Endometrium (tissue), 2 donors: ENCODE measurements around the gene TPX2.

Source experiments
- FAIRE-seq: peaks from 2 replicates; lab custom pipeline; 2012; peaks lifted over from hg19 to GRCh38; lab: Jason Lieb, UNC
- donor health status: control.
- donor health status: control.

Gene TPX2

DNA sequence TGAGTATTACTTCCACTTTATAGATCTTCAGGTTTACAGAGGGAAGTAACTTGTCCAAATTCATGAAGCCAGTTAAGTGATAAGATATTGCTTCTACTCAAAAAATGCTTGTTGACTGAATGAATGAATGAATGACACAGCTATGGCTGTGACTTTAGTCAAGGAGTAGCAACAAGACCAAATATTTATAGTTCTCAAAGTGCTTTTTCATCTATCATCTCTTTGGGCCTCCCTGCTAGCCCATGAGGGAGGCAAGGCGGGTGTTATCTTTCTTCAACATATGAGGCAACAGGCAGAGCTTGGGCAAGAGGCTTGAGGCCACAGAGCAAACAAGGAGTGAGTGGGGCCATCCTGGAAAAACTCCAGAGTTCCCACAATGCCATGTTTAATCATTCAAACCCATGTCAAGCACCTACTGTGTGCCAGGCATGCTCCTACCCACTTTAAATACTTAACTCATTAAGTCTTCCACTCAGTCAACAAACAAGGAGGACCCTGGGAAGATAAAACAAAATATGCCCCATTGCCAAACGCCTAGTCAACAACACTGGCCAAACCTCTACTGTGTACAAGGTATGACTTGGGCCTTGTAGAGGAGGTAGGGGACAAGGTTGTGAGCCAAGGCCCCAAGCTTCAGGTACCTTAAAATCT lies 32.4 kb upstream of the TPX2 start:
- FAIRE-seq, result no peak

DNA sequence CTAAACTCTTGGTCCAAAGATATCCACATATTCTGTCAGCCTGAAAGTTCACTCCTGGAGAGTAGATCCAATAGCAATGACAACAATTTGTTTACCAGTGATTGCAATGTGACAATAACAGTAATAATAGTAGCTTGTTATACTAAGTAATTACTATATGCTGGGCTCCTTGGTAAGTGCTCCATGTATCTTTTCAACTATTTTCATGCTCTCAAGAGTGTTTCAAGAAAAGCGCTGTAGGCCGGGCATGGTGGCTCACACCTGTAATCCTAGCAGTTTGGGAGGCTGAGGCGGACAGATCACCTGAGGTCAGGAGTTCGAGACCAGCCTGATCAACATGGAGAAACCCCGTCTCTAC lies 31.9 kb upstream of the TPX2 start:
- FAIRE-seq, result no peak

GRCh38 chr20:31707994-31708735 lies 30.9 kb upstream of the TPX2 start:
- no peak for FAIRE-seq

DNA sequence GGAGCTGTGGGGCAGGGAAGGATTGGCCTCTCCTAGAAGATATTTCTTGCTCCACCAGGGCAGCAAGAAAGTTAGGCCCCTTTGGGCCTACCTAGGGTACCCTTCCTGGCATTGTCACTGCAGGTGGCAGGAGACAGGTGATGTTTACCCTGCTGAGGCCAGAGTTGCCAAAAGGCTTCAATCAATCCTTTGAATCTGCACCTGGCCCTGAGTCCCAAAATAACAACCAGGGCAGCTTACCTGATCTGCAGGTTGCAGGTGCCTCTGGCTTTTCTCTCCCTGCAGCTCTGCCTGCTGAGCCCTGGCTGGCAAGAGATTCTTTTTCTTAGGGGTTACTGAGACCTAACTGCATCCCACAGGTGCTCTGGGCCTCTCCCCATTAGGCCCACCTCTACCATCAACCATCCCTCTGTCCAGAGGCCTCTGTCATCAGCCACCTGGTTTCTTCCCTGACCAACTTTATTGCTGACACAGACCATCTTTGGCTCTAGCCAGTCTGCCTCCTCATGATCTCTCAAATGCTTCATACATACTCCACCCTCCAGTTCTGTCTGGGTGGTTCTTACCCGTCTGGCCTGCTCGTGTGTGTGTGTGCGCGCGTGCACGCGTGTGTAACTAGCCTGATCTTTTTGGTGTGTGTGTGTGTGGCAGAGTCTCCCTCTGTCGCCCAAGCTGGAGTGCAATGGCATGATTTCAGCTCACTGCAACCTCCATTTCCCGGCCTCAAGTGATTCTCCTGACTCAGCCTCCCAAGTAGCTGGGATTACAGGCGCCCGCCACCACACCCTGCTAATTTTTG lies 30.2 kb upstream of the TPX2 start:
- FAIRE-seq, result no peak

DNA sequence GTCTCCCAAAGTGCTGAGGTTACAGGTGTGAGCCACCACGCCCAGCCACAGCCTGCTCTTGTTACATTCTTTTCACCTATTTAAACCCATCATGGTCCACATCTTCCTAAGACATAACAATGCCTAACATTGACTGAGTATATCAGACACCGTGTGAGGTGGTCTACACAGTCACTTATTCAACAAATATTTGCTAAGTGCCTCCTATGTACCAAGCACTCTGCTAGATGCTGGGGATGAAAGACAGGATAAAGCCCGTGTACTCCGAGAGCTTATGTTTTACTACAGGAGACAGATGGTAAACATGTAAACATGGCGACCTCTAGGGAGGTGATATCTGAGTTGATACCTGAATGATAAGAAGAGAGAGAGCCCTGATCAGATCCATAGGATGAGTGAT lies 29.2 kb upstream of the TPX2 start:
- FAIRE-seq, result no peak

GRCh38 chr20:31710423-31711108 lies 28.5 kb upstream of the TPX2 start:
- no peak for FAIRE-seq

- FAIRE-seq, result no peak
These were observed 27.6 kb upstream of the TPX2 start for GRCh38 chr20:31711179-31712111.

DNA sequence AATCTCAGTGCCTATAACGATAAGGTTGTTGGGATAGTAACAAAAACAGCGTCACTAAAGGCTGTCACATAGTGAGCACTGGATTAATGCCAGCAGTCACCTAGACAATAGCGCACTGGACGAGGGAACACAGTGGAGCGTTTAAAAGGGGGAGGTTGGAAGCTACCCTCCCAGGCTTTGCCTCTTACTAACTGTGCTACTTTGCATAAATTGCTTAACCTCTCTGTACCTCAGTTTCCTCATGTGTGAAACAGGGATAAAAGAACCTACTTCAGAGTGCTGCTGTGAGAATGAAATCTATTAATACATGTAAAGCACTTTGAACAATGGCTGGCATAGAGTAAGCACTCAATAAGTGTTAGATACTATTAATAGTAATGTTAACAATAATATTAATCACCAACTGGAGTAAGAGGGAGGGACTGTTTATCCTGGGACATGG lies 27.0 kb upstream of the TPX2 start:
- FAIRE-seq, result no peak

GRCh38 chr20:31712564-31713311 lies 26.4 kb upstream of the TPX2 start:
- FAIRE-seq, result no peak

DNA sequence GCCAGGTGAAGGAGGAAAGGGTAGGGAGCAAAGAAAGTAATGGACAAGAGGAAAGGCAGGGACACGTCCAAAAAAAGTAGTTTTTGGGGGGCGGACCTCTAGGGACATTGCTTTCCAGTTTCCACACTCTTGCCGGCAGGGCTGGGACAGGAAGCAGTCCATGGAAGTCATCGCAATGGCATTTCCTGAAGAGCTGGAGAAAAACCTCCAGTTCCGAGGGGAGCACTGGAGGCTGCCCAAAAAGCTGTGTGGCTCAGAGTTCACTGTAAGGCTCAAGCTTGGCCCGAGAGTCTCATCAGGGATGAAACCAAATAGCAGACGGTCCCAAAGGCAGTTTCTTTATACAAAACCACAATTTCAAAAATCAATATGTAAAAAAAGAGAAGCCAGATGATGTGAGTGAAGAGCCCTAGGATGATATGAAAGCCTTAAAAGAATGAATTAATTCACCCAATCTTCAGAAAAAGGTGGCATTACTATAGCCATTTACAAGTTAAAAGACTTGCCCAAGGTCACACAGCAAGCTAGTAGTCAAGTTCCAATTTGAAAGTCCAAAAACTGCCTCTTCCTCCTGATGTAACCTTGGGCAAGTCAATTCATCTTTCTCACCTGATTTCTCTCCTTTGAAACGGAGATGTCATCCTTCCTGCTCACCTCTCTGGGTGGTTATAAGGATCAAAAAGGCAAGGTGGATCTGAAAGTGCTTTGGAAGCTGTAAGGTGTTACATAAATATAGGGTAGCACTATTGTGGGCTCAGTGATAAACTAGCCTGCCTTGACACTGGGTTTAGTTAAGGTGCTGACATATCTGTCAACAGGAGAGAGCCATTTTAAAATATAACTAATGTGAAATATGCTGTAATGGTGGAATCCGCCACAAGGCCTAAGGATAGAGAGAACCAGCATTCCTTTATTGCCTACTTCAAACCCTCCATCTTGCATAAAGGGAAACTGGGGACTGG lies 25.5 kb upstream of the TPX2 start:
- FAIRE-seq, result no peak

- FAIRE-seq, result no peak
These were observed 23.3 kb upstream of the TPX2 start for GRCh38 chr20:31715766-31716165.

- FAIRE-seq, result no peak
These were observed 22.7 kb upstream of the TPX2 start for GRCh38 chr20:31716351-31716750.

GRCh38 chr20:31716818-31717477 lies 22.1 kb upstream of the TPX2 start:
- FAIRE-seq, result no peak

DNA sequence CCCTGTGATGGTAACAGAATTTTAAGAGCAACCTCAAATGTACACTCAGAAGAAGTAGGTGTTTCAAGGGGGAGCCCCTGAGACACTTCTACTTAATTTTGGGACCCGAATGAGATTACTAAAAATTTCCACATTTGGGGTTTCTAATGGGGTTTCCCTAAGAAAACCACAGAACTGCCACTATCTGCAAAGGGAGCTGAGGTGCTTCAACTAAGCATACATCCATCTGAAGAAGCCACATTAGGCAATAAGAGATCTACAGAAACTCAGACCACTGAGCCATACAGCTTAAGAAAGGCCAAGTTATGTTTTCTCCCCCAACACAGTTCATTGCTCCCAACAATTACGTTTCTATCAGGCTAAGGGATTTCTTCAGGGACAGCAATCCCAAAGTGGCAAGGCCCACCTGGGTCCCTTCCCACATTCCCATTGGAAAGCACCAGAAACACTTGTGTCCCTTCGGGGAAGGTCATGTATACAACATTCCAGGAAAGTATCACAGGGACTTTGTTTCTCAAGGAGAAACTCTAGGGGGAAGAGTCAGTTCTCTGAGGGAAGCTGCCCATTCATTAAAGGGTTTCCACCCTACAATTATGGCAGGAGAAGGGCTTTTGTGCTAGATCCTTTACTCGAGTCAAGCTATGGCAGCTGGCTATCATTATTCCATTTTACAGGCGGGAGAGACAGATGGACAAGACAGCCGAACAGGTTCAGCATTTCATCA lies 21.4 kb upstream of the TPX2 start:
- FAIRE-seq, result no peak

GRCh38 chr20:31718952-31719643 lies 20.0 kb upstream of the TPX2 start:
- FAIRE-seq, result no peak

DNA sequence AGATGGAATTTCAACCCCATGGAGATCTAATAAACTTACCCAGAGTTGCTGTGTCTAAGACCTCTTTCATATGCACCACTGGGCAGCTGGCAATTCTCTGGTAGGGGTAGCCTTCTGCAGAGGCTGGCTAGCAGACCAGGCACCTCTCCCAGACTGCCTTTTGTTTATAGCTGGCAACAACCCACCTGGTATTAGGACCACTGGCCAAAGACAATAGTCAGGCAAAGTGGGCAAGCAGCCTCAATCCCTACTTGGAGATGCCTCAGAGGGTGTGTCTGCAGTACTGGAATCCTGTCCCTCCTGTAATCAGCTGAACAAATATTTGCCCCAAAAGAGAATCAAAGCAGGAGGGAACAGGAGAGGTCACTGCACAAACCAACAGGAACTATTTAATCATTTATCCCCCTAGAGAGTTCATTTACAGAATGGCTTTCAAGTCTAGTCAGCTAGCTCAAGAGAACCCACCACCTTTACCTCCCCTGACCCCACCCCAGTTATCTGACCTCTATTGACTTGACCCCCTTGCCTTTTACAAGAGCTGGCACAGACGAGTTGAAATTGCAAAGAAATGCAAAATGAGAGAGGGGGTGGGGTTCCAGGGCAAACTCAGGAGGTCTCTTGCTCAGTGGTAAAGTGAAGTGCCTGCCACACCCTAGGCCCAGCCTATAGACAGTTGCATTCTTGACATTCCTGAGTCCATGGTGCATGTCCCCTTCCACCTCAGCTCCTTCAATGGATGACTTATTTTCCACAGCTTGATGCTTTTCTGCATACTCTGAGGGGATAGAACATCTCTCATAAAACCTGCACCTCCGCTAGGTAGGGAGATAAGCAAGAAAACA lies 19.2 kb upstream of the TPX2 start:
- no peak for FAIRE-seq
